OCI-LY3 (cell line): ENCODE results near the gene KDM4B.

Experiments used
- H2AFZ ChIP-seq: fragments of 200-600, 300-600 bp; shearing (Covaris generic); 2 replicates; pipeline ENCODE4 v1.6.0; 2014; ENCODE audit warnings: antibody characterized with exemption, low read depth, low read length
- H3K27ac ChIP-seq: fragments of 200-600, 300-600 bp; sonication (generic); 2 replicates; pipeline ENCODE4 v1.5.1; 2014; ENCODE audit warnings: mild to moderate bottlenecking, low read length, moderate library complexity, mixed read lengths
- H3K27me3 ChIP-seq: fragments of 200-600, 300-600 bp; sonication (generic); 2 replicates; pipeline ENCODE4 v1.6.1; 2014; ENCODE audit warnings: low read depth, low read length, mixed read lengths
- H3K36me3 ChIP-seq: fragments of 200-600, 300-600 bp; sonication (generic); replicated peaks from 2 replicates; pipeline ENCODE3; 2014; ENCODE audit warnings: low read depth, low read length, mixed read lengths
- H3K4me1 ChIP-seq: fragments of 300-600, 200-600 bp; sonication (generic); 2 replicates; pipeline ENCODE4 v1.6.1; 2014; ENCODE audit warnings: low read length, mixed read lengths
- H3K4me2 ChIP-seq: fragments of 200-600, 300-600 bp; sonication (generic); 2 replicates; pipeline ENCODE4 v1.6.1; 2014; ENCODE audit warnings: low read length, mixed read lengths
- H3K4me3 ChIP-seq: fragments of 300-600, 200-600 bp; sonication (generic); 2 replicates; pipeline ENCODE4 v1.5.1; 2014; ENCODE audit warnings: antibody characterized with exemption, mild to moderate bottlenecking, low read length, moderate library complexity
- H3K79me2 ChIP-seq: fragments of 300-600, 200-600 bp; shearing (Covaris generic); 2 replicates; pipeline ENCODE4 v1.6.1; 2014; ENCODE audit warnings: mild to moderate bottlenecking, low read length, mixed read lengths
- H3K9ac ChIP-seq: fragments of 300-600, 200-600 bp; shearing (Covaris generic); 2 replicates; pipeline ENCODE4 v1.6.0; 2014; ENCODE audit warnings: mild to moderate bottlenecking, low read length, moderate library complexity
- H3K9me3 ChIP-seq: fragments of 200-600, 300-600 bp; shearing (Covaris generic); 2 replicates; pipeline ENCODE4 v1.6.1; 2014; ENCODE audit warnings: low read length, mixed read lengths; ENCODE audit not compliant: insufficient read depth
- H4K20me1 ChIP-seq: fragments of 200-600, 300-600 bp; sonication (generic); 2 replicates; pipeline ENCODE4 v1.6.1; 2016; ENCODE audit warnings: low read length, mixed read lengths; ENCODE audit not compliant: insufficient read depth
- CTCF ChIP-seq: fragments of 200-600, 300-600 bp; sonication (generic); IDR thresholded peaks from 2 replicates; pipeline ENCODE4 v1.5.1; 2014; ENCODE audit warnings: antibody characterized with exemption, low read length, low read depth
- EZH2phosphoT487 ChIP-seq: fragments of 200-600 bp; shearing (Covaris generic); IDR thresholded peaks from 2 replicates; pipeline ENCODE4 v1.6.1; 2018; ENCODE audit warnings: antibody characterized with exemption, mixed run types, low read depth

Gene KDM4B

DNA sequence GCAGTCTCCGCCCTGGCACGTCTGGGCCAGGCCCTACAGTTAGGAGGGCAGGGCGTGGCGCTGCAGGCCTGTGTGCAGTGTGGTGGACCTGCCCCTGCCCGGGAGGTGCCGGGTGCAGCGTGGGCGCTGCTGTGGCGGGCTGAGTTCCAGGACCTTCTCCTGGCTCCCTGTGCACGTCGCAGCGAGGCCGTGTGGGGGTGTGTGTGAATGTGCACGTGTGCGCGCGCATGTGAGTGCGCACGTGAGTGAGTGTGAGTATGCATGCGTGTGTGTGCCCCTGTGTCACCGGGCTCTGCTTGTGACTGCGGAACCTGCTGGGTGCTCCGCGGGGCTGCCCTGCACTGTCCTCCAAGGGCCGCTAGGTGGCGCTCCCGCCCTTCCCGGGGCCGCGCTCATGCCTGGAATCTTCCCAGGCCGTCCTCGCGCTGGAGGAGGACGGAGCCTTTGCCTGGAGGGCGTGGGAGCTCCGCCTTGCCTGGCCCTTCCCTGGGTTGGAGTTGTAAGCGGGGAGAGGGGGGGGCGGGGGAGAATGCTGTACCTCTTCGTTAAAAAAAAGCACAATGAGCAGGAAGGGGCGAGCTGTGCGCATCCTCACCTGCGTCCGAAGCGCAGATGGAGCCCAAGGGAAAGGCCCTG, 79.3 kb downstream of the KDM4B start:
- Histone ChIP-seq H3K79me2 (peaks cover 6% of the 10 kb centered on the region; the same call in 1 of the 2 replicates), H3K9ac (no peak overlapping the region), H2AFZ (no peak overlapping the region), H3K4me3 (no peak overlapping the region), H3K36me3 (peaks cover 10% of the 10 kb centered on the region), H3K27ac (no peak overlapping the region), H3K4me1 (peaks cover 10% of the 10 kb centered on the region), H4K20me1 (peaks cover 75% of the 10 kb centered on the region), H3K27me3 (no peaks in the 10 kb centered on the region), H3K9me3 (no peaks in the 10 kb centered on the region), H3K4me2 (no peak overlapping the region)
- TF ChIP-seq CTCF (peak; percentile 90), EZH2phosphoT487 (no peak)

- no peak overlapping the region for H3K4me2 ChIP-seq
- no peak overlapping the region for H3K27ac ChIP-seq
Observed at GRCh38 chr19:5048727-5049553, 80.0 kb downstream of the KDM4B start.

GRCh38 chr19:5049561-5049960, 80.6 kb downstream of the KDM4B start:
- Histone ChIP-seq H3K27me3 (no peaks in the 10 kb centered on the region), H3K9me3 (no peaks in the 10 kb centered on the region), H3K4me3 (no peak overlapping the region), H3K4me1 (peaks cover 10% of the 10 kb centered on the region), H3K36me3 (peaks cover 10% of the 10 kb centered on the region), H2AFZ (no peak overlapping the region), H4K20me1 (peaks cover 72% of the 10 kb centered on the region), H3K79me2 (peaks cover 4% of the 10 kb centered on the region; the same call in 1 of the 2 replicates), H3K27ac (no peak overlapping the region), H3K4me2 (no peak overlapping the region), H3K9ac (no peak overlapping the region)
- TF ChIP-seq CTCF (no peak), EZH2phosphoT487 (no peak)

More at GRCh38 chr19:5048727-5049553, 80.0 kb downstream of the KDM4B start:
- H2AFZ ChIP-seq: no peak overlapping the region
- TF ChIP-seq EZH2phosphoT487: no peak
- no peak for TF ChIP-seq CTCF
- peaks cover 6% of the 10 kb centered on the region; the same call in 1 of the 2 replicates for H3K79me2 ChIP-seq
- H3K27me3 ChIP-seq: no peaks in the 10 kb centered on the region
- no peaks in the 10 kb centered on the region for H3K9me3 ChIP-seq
- H4K20me1 ChIP-seq: peaks cover 75% of the 10 kb centered on the region
- H3K4me1 ChIP-seq: peaks cover 10% of the 10 kb centered on the region
- H3K9ac ChIP-seq: no peak overlapping the region
- no peak overlapping the region for H3K4me3 ChIP-seq
- H3K36me3 ChIP-seq: peaks cover 10% of the 10 kb centered on the region

DNA sequence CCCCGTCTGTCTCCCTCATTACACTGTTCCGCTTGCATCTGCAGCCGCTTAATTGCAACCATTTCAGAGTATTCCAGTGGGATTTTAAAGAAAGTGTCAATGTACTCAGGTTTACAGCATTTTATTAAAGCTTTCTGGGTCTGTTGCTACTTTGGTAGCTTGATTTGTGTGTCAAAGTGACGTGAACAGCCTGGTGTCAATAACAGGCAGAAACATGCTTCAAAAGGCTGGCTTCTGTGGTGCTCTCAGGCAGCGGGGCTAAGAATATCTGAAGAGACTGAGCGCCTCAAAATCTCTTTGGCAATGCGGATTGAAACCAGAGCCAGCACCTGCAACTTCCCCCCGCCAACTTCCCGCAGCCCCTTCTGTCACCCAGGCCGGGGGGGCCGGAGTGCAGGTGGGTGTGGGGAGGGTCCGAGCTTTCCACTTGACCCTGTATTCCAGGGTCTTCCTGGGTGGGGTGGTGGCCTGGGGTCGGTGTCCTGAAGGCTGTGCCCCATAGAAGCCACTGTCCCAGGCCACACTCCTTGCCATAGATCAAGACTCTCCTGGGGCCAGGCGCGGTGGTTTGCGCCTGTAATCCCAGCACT, 81.2 kb downstream of the KDM4B start:
- Histone ChIP-seq H3K4me1 (peaks cover 10% of the 10 kb centered on the region), H3K27me3 (no peaks in the 10 kb centered on the region), H3K4me2 (no peak overlapping the region), H3K27ac (no peak overlapping the region), H3K9ac (no peak overlapping the region), H4K20me1 (peaks cover 66% of the 10 kb centered on the region), H2AFZ (no peak overlapping the region), H3K9me3 (no peaks in the 10 kb centered on the region), H3K4me3 (no peak overlapping the region), H3K36me3 (peaks cover 10% of the 10 kb centered on the region), H3K79me2 (no peaks in the 10 kb centered on the region)
- no peak for TF ChIP-seq CTCF
- no peak for TF ChIP-seq EZH2phosphoT487
